Measurements from ENCODE around the gene CBY2. TPM values are rescaled to one million over a fixed set of nuclear protein-coding genes. Genes with fewer than 3 reads are reported as not detected.

CBY2 gene
- total and polyA plus RNA-seq, 2 of the 4 experiments (the other 2 are of a cell fraction), result not detected

- ChIA-PET CTCF (no interaction called here), POLR2A (ENCODE audit: unreplicated experiment) (no interaction called here)
- intact Hi-C loops (cut with micrococcal nuclease), result no loop called here
- H2AFZ ChIP-seq (replicated peaks; ENCODE audit: low read length, poor library complexity), result peak overlapping the region; percentile 14
- H3K18ac ChIP-seq (ENCODE audit: low read depth, low read length), result no peak overlapping the region
- TF ChIP-seq MAZ (IDR thresholded peaks at IDR 0.05; ENCODE audit: borderline replicate concordance, low read depth, low read length), result no peak
- TF ChIP-seq USF2 (IDR thresholded peaks at IDR 0.05; ENCODE audit: low read depth, low read length), result no peak
- TF ChIP-seq MXI1 (IDR thresholded peaks at IDR 0.05; ENCODE audit: borderline replicate concordance, low read depth, low read length), result no peak
- no peak for TF ChIP-seq CHD1 (IDR thresholded peaks at IDR 0.05; ENCODE audit: low read depth, low read length)
- no peak for TF ChIP-seq CTCF (conservative IDR thresholded peaks at IDR 0.05; ENCODE audit: low read depth, low read length)
- no peak for TF ChIP-seq SMC3 (IDR thresholded peaks at IDR 0.05; ENCODE audit: low read depth, low read length)
- TF ChIP-seq POLR2A (IDR thresholded peaks at IDR 0.05; ENCODE audit: low read depth, low read length), result no peak
- no peak for TF ChIP-seq NFE2L2 (IDR thresholded peaks at IDR 0.05; ENCODE audit: low read depth, low read length)
- TF ChIP-seq ELK1 (IDR thresholded peaks at IDR 0.05; ENCODE audit: borderline replicate concordance, low read depth, low read length), result no peak
- TF ChIP-seq BHLHE40 (IDR thresholded peaks at IDR 0.05; ENCODE audit: low read depth, low read length), result no peak
- TF ChIP-seq MAFK (IDR thresholded peaks at IDR 0.05; ENCODE audit: low read depth, low read length), result no peak
- TF ChIP-seq RCOR1 (IDR thresholded peaks at IDR 0.05; ENCODE audit: insufficient replicate concordance, low read length), result no peak
- no peak for TF ChIP-seq FOS (IDR thresholded peaks at IDR 0.05; ENCODE audit: low read depth, low read length)
- TF ChIP-seq RFX5 (IDR thresholded peaks at IDR 0.05; ENCODE audit: low read depth, low read length), result no peak
- no peak for TF ChIP-seq RAD21 (IDR thresholded peaks at IDR 0.05; ENCODE audit: low read length)
- no peak for TF ChIP-seq CEBPB (IDR thresholded peaks at IDR 0.05; ENCODE audit: low read depth, low read length)
- H2AK5ac ChIP-seq (ENCODE audit: low read depth, low read length), result no peak overlapping the region
- no peaks in the 10 kb centered on the region for H3K9me3 ChIP-seq (ENCODE audit: control insufficient read depth, insufficient read depth, low read length)
- H4K20me1 ChIP-seq (ENCODE audit: insufficient read depth, low read length), result no peaks in the 10 kb centered on the region
- dilution Hi-C loops (cut with HindIII; ENCODE audit: low sequenced_read_pairs, unreplicated experiment), result no loop called here
- no peak overlapping the region for H2BK5ac ChIP-seq (ENCODE audit: low read depth, low read length, poor library complexity, severe bottlenecking)
- no peaks in the 10 kb centered on the region for H3K79me1 ChIP-seq (ENCODE audit: low read depth in 1 of 2, low read length in 2 of 2)
- DNase-seq, result no peak
- no peak overlapping the region for H2BK120ac ChIP-seq (ENCODE audit: low read depth, low read length)
- H3K27ac ChIP-seq (ENCODE audit: insufficient read depth, low read length), result no peak overlapping the region
- no peaks in the 10 kb centered on the region for H3K4me1 ChIP-seq (ENCODE audit: control insufficient read depth, insufficient read depth, low read length)
- peaks cover 2% of the 10 kb centered on the region for H3K27me3 ChIP-seq (ENCODE audit: control insufficient read depth, insufficient read depth, low read length)
- H2BK15ac ChIP-seq (ENCODE audit: low read depth, low read length), result no peak overlapping the region
- H3K9ac ChIP-seq (ENCODE audit: low read depth, low read length), result no peak overlapping the region
- BruUV-seq (replicated peaks), result no TSS peak
- no peak overlapping the region for H2BK20ac ChIP-seq (ENCODE audit: low read depth, low read length)
- ATAC-seq (ENCODE audit: low read depth), result no peak
- in situ Hi-C loops (cut with MboI; ENCODE audit: low sequenced_read_pairs), result no loop called here
- WGBS, 2 experiments (ENCODE audit: extremely low coverage in 2 of 2, insufficient read length in 1 of 2), result 62% methylated on average over 2 of the region's 5 CpGs; no CpG with 5 or more reads in 1 of the 2 experiments
- no peaks in the 10 kb centered on the region for H3K9me1 ChIP-seq (ENCODE audit: insufficient read depth, low read length)
- H4K8ac ChIP-seq (ENCODE audit: low read depth in 2 of 2, low read length in 2 of 2), result no peak overlapping the region
- no peak overlapping the region for H4K91ac ChIP-seq (ENCODE audit: insufficient read depth, low read depth, low read length)
- no peak overlapping the region for H2AK9ac ChIP-seq (replicated peaks; ENCODE audit: low read depth, low read length, poor library complexity)
- no peaks in the 10 kb centered on the region for H3K36me3 ChIP-seq (ENCODE audit: control insufficient read depth, insufficient read depth, low read length)
- no peak overlapping the region for H3K4ac ChIP-seq (ENCODE audit: low read depth, low read length)
- H3K14ac ChIP-seq (replicated peaks; ENCODE audit: low read depth, low read length), result no peak overlapping the region
- no peak overlapping the region for H3K23ac ChIP-seq (ENCODE audit: low read depth, low read length)
- no peak overlapping the region for H3K4me2 ChIP-seq (ENCODE audit: low read depth, low read length)
- no peak overlapping the region for H4K5ac ChIP-seq (ENCODE audit: low read depth, low read length)
- no peak overlapping the region for H3K56ac ChIP-seq (ENCODE audit: extremely low read depth, insufficient read depth, low read length)
- H3K4me3 ChIP-seq (ENCODE audit: insufficient read depth, low read depth, low read length), result no peak overlapping the region
Observed at GRCh38 chr13:45742985-45743384, 40.9 kb downstream of the CBY2 start.

Data from IMR-90 (cell line).